ENCODE results near the gene TUBD1.
"Not testable (repeated sequence)": the region's sequence is repeated elsewhere in the genome, so short reads cannot be mapped to it uniquely, and the experiment has no call there.

The TUBD1 gene

GRCh38 chr17:59859444-59860025, 33.2 kb downstream of the TUBD1 start:
- H3K4me1 ChIP-seq (ENCODE audit: insufficient read depth, low read length), result no peaks in the 10 kb centered on the region
- no peak overlapping the region for H2AFZ ChIP-seq (ENCODE audit: low read depth, low read length)
- no peak overlapping the region for H3K4me3 ChIP-seq (ENCODE audit: low read length)
- H3K9me3 ChIP-seq (ENCODE audit: low read length), result no peaks in the 10 kb centered on the region
- no peaks in the 10 kb centered on the region for H3K27me3 ChIP-seq (ENCODE audit: insufficient read depth, low read length)
- peaks cover 20% of the 10 kb centered on the region for H3K36me3 ChIP-seq (ENCODE audit: insufficient read depth, low read length)

- H2AFZ ChIP-seq (ENCODE audit: low read depth, low read length), result no peak overlapping the region
- no peaks in the 10 kb centered on the region for H3K4me1 ChIP-seq (ENCODE audit: insufficient read depth, low read length)
- H3K27me3 ChIP-seq (ENCODE audit: insufficient read depth, low read length), result no peaks in the 10 kb centered on the region
- H3K9me3 ChIP-seq (ENCODE audit: low read length), result no peaks in the 10 kb centered on the region
- peaks cover 18% of the 10 kb centered on the region for H3K36me3 ChIP-seq (ENCODE audit: insufficient read depth, low read length)
- no peak overlapping the region for H3K4me3 ChIP-seq (ENCODE audit: low read length)
Observed at GRCh38 chr17:59858932-59859331, 33.8 kb downstream of the TUBD1 start.

- H3K4me3 ChIP-seq (ENCODE audit: low read length), result no peak overlapping the region
- H2AFZ ChIP-seq (ENCODE audit: low read depth, low read length), result no peak overlapping the region
- no peaks in the 10 kb centered on the region for H3K9me3 ChIP-seq (ENCODE audit: low read length)
- peaks cover 17% of the 10 kb centered on the region for H3K36me3 ChIP-seq (ENCODE audit: insufficient read depth, low read length)
- peaks cover 1% of the 10 kb centered on the region for H3K4me1 ChIP-seq (ENCODE audit: insufficient read depth, low read length)
- no peaks in the 10 kb centered on the region for H3K27me3 ChIP-seq (ENCODE audit: insufficient read depth, low read length)
Observed at GRCh38 chr17:59858167-59858816, 34.5 kb downstream of the TUBD1 start.

- no peak overlapping the region for H2AFZ ChIP-seq (ENCODE audit: low read depth, low read length)
- no peaks in the 10 kb centered on the region for H3K9me3 ChIP-seq (ENCODE audit: low read length)
- H3K4me1 ChIP-seq (ENCODE audit: insufficient read depth, low read length), result peaks cover 1% of the 10 kb centered on the region
- H3K36me3 ChIP-seq (ENCODE audit: insufficient read depth, low read length), result peaks cover 12% of the 10 kb centered on the region
- no peak overlapping the region for H3K4me3 ChIP-seq (ENCODE audit: low read length)
- H3K27me3 ChIP-seq (ENCODE audit: insufficient read depth, low read length), result no peaks in the 10 kb centered on the region
Observed at GRCh38 chr17:59856859-59857794, 35.6 kb downstream of the TUBD1 start.

- not testable (repeated sequence) for H2AFZ ChIP-seq (ENCODE audit: low read depth, low read length); H3K36me3 ChIP-seq (ENCODE audit: insufficient read depth, low read length); H3K27me3 ChIP-seq (ENCODE audit: insufficient read depth, low read length); H3K4me3 ChIP-seq (ENCODE audit: low read length); H3K9me3 ChIP-seq (ENCODE audit: low read length); H3K4me1 ChIP-seq (ENCODE audit: insufficient read depth, low read length)
Observed at GRCh38 chr17:59853919-59854729, 38.6 kb downstream of the TUBD1 start.

- Histone ChIP-seq H3K4me3 (ENCODE audit: low read length) (no peak overlapping the region), H3K27me3 (ENCODE audit: insufficient read depth, low read length) (no peaks in the 10 kb centered on the region), H3K9me3 (ENCODE audit: low read length) (no peaks in the 10 kb centered on the region), H3K4me1 (ENCODE audit: insufficient read depth, low read length) (peaks cover 1% of the 10 kb centered on the region), H2AFZ (ENCODE audit: low read depth, low read length) (no peak overlapping the region), H3K36me3 (ENCODE audit: insufficient read depth, low read length) (no peaks in the 10 kb centered on the region)
Observed at GRCh38 chr17:59853168-59853918, 39.4 kb downstream of the TUBD1 start.

GRCh38 chr17:59852847-59853167, 39.9 kb downstream of the TUBD1 start:
- H3K4me3 ChIP-seq (ENCODE audit: low read length); H3K4me1 ChIP-seq (ENCODE audit: insufficient read depth, low read length); H3K9me3 ChIP-seq (ENCODE audit: low read length); H2AFZ ChIP-seq (ENCODE audit: low read depth, low read length); H3K27me3 ChIP-seq (ENCODE audit: insufficient read depth, low read length); H3K36me3 ChIP-seq (ENCODE audit: insufficient read depth, low read length): not testable (repeated sequence)

- Histone ChIP-seq H3K27me3 (ENCODE audit: insufficient read depth, low read length) (no peaks in the 10 kb centered on the region), H3K9me3 (ENCODE audit: low read length) (no peaks in the 10 kb centered on the region)
Observed at GRCh38 chr17:59851439-59852375, 41.0 kb downstream of the TUBD1 start.

GRCh38 chr17:59850311-59850710, 42.4 kb downstream of the TUBD1 start:
- H3K36me3 ChIP-seq (ENCODE audit: insufficient read depth, low read length); H2AFZ ChIP-seq (ENCODE audit: low read depth, low read length); H3K4me1 ChIP-seq (ENCODE audit: insufficient read depth, low read length); H3K27me3 ChIP-seq (ENCODE audit: insufficient read depth, low read length); H3K4me3 ChIP-seq (ENCODE audit: low read length); H3K9me3 ChIP-seq (ENCODE audit: low read length): not testable (repeated sequence)

More at GRCh38 chr17:59851439-59852375, 41.0 kb downstream of the TUBD1 start:
- no peak overlapping the region for H2AFZ ChIP-seq (ENCODE audit: low read depth, low read length)
- H3K4me3 ChIP-seq (ENCODE audit: low read length), result no peak overlapping the region
- no peaks in the 10 kb centered on the region for H3K36me3 ChIP-seq (ENCODE audit: insufficient read depth, low read length)
- peaks cover 1% of the 10 kb centered on the region for H3K4me1 ChIP-seq (ENCODE audit: insufficient read depth, low read length)

- Histone ChIP-seq H3K4me3 (ENCODE audit: low read length) (no peak overlapping the region), H2AFZ (ENCODE audit: low read depth, low read length) (no peak overlapping the region), H3K36me3 (ENCODE audit: insufficient read depth, low read length) (no peaks in the 10 kb centered on the region), H3K27me3 (ENCODE audit: insufficient read depth, low read length) (no peaks in the 10 kb centered on the region), H3K9me3 (ENCODE audit: low read length) (no peaks in the 10 kb centered on the region), H3K4me1 (ENCODE audit: insufficient read depth, low read length) (peaks cover 9% of the 10 kb centered on the region)
Observed at GRCh38 chr17:59848778-59849177, 44.0 kb downstream of the TUBD1 start.

GRCh38 chr17:59848385-59848668, 44.4 kb downstream of the TUBD1 start:
- Histone ChIP-seq H3K36me3 (ENCODE audit: insufficient read depth, low read length) (no peaks in the 10 kb centered on the region), H3K9me3 (ENCODE audit: low read length) (no peaks in the 10 kb centered on the region), H2AFZ (ENCODE audit: low read depth, low read length) (no peak overlapping the region), H3K27me3 (ENCODE audit: insufficient read depth, low read length) (no peaks in the 10 kb centered on the region), H3K4me3 (ENCODE audit: low read length) (no peak overlapping the region), H3K4me1 (ENCODE audit: insufficient read depth, low read length) (peaks cover 8% of the 10 kb centered on the region)
